GM18508 (cell line): Measurements from ENCODE around the gene DLG1.

Experiments
- ATAC-seq: cut with Tn5 transposase; IDR thresholded peaks from one replicate; pipeline ENCODE4 v1.9.1; 2021; ENCODE audit warnings: moderate number of reproducible peaks; ENCODE audit not compliant: insufficient read depth, unreplicated experiment

Gene DLG1

DNA sequence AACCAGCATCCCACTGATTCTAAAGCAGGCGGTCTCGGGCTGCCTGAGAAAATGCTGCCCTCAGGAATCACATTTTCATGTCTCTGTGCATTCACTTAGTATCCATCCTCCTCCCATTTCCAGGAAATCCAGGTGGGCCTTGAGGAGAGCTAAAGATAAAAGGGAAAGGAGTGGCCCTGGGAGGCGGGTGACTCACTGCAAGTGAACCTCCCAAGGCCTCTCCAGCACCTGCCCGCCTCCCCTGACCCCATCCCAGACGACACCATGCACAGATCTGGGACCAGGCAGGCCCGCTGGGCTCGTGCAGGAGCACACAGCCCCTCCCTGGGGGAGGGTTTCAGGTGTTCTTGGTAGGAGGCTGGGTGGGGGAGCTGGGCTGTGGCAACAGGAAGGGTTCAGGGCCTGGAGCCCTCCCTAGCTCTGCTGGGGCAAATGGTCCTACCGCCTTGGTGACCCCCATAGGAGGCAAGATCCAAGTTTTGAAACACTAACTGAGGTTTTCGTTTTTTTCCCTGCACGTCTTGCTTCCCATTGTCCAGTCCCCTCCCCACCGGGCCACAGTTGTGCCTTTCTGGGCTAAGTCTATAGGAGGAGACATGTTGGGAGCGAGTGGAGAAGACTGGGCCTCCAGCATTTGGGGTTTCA, 291.0 kb downstream of the DLG1 start:
- ATAC-seq: no peak

DNA sequence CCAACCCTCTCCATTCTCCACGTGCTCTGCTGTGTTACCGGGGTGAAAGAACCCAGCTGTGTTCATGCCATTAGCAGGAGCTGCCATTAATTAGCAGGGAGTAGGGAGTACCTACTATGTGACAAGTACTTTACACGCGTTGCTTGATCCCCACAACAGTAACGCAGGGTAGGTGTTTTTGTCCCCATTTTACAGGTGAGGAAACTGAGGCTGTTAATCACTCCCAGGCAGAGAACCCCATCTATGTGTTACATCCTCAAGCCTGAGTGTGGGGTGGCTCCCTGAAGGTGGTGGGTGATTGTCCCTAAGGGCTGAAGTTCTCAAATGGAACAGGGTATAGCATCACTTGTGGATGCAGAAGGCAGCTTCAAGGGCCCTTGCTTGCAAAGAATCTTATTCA, 291.6 kb downstream of the DLG1 start:
- no peak for ATAC-seq

DNA sequence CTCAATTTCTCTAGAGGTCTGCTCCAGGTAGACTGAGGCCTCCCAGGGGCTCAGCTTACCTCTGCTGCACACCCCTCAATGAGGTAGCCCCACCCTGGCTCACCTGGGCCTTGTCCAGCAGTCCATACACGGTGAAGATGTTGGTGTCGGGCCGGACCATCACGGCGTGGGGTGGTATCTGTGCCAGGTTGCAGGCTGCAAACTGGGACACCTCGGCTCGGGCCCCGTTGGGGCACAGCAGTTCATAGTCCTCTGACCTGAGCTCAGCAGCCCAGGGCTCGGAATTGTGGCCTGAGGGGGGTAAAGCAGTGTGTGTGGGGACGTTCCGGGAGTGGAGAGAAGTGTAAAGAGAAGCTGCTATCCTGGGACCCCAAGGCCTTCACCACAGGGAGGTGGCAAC, 292.0 kb downstream of the DLG1 start:
- ATAC-seq: no peak

DNA sequence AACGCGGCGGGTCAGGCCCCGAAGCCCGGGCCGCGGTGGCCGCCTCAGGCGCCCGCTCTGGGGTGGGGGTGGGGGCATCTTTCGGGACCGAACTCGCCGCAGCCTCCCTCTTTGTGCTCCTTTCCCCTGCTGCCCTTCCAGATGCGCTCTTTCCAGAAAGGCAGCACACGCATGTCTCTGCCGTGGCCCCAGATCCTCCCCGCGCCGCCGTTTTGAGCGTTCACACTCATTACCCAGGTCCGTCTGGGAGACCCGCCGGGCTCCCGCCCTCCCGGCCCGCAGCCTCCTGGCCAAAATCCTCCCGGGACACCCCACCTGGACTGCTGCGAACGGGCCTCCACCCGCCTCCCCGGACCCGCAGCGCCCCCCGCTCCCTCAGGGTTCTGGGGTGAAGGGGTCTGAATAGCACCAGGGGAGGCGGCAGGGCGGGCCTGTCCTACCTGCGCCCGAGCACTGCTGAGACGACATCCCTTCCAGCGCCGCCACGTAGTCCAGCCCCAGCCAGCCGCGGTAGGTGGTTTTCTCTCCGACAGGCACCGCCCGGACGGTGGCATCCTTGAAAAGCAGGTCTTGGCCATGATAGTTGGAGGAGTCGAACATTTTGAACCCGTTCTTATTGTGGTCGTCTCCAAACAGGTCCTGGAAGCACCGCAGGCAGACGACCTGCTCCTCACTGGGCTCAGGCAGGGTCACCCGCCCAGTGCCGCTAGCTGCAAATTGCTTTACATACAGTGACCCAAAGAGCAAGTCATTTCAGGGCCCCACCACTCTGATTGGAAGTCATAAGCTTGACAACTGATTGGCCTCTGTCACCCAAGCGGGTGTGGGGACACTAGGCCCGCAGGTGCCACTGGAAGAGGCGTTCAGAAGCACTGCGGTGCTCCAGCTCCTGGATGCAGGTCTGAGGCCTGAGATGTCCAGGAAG, 294.7 kb downstream of the DLG1 start:
- ATAC-seq: no peak

DNA sequence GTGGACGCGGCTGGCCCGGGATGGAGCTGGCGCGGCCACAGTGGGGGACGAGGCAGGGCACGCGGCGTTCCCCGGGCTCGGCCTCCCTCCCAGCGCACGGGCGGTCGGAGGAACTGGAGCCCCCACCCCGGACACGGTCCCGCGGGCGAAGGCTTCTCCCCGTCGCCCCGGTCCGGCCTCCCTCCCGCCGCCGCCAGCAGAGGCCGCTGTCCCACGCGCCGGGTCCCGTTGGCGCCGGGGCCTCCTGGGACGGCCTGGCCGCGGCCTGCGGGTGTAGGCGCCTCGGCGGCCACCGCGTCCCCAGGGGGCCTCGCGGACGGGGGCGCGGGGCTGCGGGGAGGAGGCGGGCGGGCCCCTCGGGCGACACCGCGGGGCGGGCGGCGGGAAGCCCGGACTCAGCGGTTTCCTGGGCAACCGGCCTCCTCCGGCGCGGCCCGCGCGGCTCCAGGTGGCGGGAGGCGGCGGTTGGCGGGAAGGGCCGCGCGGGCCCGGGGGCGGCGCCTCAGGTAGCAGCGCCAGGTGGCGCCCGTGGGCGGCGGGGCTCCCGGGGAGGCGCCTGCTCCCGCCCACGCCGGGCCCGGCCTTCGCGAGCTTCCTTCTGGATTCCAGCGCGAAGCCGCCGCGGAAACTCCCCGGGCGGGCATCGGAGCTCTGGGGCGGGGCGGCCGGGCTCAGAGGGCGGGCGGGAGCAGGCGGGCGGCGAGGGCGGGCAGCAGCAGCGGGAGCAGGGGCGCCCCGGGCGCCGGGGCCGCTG, 295.5 kb downstream of the DLG1 start:
- no peak for ATAC-seq

DNA sequence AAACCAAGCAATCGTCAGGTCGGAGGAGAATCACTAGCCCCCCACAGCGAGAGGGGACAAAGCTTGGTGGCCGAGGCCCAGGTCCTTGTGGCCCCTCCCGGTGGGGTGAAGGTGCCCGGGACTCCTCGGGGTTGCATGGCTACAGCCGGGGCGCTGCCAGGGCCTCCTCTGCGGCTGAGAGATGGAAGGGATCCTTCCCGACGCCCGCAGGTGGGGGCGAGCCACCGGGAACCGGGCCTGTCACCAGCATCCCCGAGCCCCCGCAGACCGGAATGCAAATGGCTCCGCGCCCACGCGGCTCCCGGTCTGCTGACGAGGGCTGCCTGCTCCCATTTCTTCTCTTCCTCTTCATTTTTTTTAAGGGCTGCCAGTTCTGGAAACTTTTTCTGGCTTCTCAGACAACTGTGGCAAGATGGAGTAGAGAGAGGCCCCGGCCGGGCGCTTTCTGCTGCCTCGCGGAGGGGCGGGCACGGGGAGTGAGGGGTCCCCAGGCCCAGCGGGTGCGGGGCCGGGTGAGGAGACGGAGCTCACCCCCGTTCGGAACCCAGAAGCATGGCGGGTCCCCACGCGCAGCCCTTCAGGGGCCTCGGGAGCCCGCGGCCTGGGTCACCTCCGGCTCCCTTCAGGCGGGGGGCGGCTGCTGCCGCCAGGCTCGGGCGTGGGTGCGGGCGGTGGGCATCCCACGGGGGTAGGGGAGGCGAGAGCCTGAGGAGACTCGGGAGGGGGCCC, 296.3 kb downstream of the DLG1 start:
- ATAC-seq: no peak

DNA sequence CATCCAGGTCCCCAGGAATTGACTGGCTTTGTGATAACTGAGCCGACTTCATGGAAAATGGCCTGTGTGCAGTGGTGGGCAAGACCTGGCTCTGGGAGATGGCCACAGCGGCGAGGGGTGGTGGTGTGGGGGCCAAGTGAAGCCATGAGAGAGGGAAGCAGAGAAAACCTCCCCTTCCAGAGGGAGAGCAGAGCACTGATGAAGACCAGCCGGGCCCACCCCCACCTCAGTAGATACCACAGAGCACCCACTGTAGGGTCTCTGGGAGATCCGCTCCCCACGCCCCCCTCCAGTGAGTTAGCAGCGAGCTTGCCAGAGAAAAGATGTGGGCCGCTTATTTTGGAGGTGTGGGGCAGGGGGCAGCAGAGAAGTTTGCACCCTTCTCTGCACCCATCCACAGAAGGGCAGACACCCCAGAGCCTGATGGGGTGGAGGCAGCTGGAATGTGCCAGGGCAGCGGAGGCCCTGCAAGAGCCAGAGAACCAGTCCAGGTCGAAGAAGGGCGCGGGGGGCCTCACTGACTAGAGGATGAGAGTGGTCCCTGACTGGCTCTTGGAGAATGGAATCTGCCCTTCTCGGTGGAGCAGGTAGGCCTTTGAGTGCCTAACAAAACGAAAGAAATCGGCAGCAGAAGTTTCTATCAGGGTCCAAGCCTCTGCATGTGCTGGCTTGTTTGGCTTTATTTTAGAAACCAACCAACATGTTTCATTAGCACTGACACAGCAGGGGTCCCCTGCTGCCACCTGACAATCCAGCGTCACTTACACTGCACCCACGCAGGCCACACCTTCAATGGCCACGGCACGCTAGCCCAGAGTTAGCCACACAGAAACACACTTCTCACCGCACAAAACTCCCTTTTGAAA, 297.1 kb downstream of the DLG1 start:
- ATAC-seq: no peak

DNA sequence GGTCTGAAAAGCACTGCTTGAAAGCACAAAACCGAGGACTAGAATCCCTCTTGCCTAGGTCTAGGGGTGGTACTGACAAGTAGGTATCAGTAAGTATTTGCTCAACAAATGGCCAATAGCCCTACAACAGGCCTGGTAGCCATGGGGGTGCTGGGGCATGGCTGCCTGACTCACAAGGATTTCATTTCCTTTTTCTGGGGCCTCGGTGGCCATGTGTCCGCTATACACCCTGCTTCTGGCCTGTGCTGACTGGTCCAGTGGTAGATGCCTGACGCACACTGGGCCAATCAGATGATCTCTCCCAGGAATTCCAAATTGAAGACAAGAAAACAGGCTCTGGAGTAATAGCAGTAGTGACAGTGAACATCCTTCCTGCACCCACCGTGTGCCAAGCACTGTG, 298.2 kb downstream of the DLG1 start:
- no peak for ATAC-seq

DNA sequence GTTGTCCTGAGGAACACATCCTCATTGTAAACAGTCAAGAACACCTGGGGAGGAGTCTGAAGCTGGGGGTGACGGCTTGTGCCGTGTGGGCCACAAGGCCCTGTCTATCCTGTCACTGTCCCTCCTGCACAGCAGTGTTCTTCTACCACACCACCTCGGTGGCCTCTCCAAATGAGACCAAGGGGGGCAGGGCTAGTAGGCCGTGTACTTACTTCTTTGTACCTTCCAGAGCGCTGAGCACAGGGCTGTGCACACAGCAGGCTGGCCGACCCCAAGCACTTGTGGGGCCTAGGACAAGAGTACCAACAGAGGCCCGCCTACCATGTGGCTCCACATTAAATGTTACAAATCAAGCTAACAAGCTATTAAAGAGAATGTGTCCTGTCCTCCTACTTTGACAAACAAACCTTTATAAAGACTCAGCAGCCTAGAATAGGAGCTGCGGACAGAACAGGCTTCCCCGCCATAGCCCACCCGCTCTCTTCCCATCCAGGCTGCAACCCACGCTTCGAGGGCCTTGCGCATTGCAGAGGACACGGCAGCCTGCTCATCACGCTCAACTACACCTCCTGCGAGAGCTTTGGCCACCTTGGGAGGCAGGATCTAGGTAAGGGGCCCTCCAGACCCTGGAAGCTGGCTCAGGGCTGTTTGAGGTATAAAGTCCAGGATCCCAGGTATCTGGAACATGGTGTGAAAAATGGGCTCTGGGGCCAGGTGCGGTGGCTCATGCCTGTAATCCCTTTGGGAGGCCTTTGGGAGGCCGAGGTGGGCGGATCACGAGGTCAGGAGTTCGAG, 299.2 kb downstream of the DLG1 start:
- no peak for ATAC-seq

DNA sequence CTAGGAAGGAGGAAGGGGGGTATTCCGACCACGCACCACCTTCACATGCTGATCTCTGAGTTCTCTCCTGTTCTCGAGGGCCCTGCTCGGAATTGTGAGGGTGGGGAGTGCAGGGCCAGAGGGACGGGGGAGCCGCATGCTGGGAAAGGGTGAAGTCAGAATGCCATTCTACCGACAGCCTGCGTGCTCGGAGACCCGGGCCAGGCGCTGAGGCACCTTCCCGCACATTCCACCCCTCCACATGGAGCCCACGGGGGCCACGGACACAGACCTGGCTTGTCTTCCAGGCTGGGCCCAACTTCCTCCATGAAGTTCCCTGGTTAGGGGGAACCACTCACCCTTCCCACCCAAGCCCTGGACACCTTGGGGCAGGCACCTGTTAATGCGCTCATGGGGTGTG, 301.1 kb downstream of the DLG1 start:
- ATAC-seq: no peak

DNA sequence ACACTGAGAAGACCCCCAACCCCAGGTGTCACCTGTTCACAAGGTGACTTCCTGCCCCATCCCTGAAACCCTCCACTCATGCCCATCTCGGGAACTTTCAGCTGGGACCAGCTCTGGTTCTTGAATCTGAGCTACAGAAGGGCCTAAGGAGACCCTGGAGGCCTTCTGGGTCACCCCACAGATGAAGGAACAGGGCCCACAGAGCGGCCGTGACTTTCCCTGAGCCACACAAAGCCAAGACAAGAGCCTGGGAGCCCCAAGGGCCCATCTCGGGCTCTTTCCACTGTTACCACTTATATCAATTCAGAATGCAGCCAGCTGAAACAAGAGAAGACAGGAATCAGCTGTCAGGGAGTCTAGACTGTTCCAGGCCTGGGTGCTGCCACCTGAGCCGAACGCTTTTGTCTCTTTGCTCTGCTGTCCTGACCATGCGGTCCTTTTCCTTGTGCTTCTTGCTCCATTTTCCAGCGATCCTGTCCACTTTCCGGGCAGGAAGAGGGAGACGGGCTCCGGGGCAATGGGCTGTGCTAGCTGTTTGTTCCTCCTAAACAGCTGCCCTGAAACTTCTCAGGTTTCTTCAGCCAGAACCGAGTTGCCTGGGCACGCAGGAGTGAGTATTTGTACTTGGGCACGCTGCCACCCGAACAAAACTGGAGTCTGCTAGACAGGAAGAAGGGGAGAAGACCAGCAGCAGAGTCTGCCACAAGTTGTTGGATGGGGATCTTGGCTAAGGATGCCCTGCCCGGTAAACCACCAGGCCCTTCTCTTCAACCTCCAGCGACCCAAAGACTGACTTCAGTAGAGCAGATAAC, 301.8 kb downstream of the DLG1 start:
- ATAC-seq: no peak

DNA sequence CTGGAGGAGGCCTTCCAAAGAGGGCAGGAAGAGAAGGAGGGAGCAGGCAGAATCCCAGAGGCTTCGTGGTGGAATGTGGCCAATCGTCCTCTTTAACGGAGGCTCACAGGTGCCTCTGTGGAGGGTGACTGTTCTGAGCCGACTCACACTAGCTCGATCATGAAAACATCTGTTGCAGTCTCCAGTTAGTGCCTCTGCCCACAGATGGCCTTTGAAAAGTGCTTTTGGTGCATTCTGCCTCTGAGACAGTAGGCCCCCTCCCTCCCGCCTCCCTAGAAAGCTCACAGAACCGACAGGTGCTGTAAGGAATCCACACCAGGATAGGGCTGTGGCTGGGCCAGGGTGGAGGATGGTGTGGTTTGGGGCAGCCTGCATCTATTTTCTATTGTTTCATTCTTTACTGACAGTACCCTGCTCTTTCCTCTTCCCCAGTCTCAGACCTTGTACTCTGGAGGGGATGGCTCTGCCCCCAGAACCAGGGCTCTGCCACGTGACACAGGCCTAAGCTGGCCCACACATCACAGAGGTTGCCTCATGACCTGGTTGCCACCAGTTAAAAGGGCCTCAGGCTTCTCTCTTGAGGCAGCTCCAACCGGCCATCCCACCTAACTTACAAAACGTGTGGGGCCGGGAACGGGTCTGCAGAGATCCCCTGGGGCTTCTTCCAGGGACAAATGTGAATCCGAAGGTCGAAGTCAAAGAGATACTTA, 302.6 kb downstream of the DLG1 start:
- ATAC-seq: no peak

DNA sequence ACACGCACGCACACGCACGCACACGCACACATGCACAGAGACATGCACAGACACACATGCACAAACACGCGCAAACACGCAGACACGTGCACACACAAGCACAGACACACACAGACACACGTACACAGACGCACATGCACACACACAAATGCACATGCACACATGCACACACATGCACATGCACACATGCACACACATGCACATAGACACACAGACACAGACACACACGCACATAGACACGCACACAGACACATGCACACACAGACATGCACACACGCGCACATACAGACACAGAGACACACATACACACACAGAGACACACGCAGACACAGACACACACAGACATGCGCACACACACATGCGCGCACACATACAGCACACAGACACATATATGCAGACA, 303.4 kb downstream of the DLG1 start:
- no peak for ATAC-seq

DNA sequence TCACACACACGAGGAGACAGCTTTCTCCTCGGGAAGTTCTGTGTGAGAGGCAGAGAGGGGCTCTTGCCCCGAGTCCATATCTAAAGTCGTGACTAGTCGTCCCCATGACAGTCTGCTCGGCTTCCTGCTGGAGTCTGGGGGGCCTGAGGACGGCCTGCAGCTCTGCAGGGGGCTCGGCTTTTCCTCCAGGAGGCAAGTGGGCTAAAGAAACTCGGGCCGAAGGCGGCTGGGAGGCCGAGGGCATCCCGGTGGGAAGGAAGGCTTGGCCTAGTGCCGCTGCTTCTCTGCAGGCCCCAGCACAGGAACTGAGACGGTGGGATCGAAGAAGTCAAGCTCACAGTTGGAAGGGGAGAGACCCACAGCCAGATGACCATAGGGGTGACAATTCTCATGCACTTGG, 304.4 kb downstream of the DLG1 start:
- ATAC-seq: no peak
